Ectodermal cell (in vitro differentiated cells): ENCODE data around the gene ABCC1. TPM values are rescaled to one million over a fixed set of nuclear protein-coding genes. Genes with fewer than 3 reads are reported as not detected.

Experiments used
- H3K27ac ChIP-seq: 2 replicates; pipeline ENCODE4 v1.7.0; 2013; ENCODE audit warnings: mild to moderate bottlenecking, low read depth, low read length; ENCODE audit not compliant: insufficient read depth, poor library complexity, severe bottlenecking
- H3K27me3 ChIP-seq: 2 replicates; pipeline ENCODE4 v1.7.0; 2013; ENCODE audit warnings: mild to moderate bottlenecking, low read length; ENCODE audit not compliant: insufficient read depth, control insufficient read depth, poor library complexity, severe bottlenecking
- H3K36me3 ChIP-seq: one replicate; pipeline ENCODE4 v1.7.0; 2013; ENCODE audit warnings: low read length; ENCODE audit not compliant: control insufficient read depth, insufficient read depth
- H3K4me1 ChIP-seq: one replicate; pipeline ENCODE4 v1.7.0; 2013; ENCODE audit warnings: low read length; ENCODE audit not compliant: control insufficient read depth, insufficient read depth
- H3K4me3 ChIP-seq: 2 replicates; pipeline ENCODE4 v1.7.0; 2013; ENCODE audit warnings: low read depth, low read length, control low read depth; ENCODE audit not compliant: insufficient read depth
- H3K9me3 ChIP-seq: 2 replicates; pipeline ENCODE4 v1.7.0; 2013; ENCODE audit warnings: mild to moderate bottlenecking, low read length, moderate library complexity; ENCODE audit not compliant: control insufficient read depth
- WGBS, 2 experiments: methylation state at CpG; one replicate each; pipeline ENCODE4 v1.1.7; 2013; ENCODE audit warnings: missing lambda C conversion rate in 2 of 2; 5-methylcytosine and 5-hydroxymethylcytosine counted together
- polyA plus RNA-seq, 4 experiments: library from polyadenylated mRNA; stranded (reverse); fragments of 50-300 nt; gene quantifications; one replicate each; pipeline ENCODE4 v1.2.3, GENCODE V29; 2013

ABCC1 gene
- 41.7 TPM for polyA plus RNA-seq (2013, experiment 1 of 4)
- polyA plus RNA-seq (2013, experiment 2 of 4): 47.0 TPM
- polyA plus RNA-seq (2013, experiment 3 of 4): 31.2 TPM
- polyA plus RNA-seq (2013, experiment 4 of 4): 36.4 TPM

DNA sequence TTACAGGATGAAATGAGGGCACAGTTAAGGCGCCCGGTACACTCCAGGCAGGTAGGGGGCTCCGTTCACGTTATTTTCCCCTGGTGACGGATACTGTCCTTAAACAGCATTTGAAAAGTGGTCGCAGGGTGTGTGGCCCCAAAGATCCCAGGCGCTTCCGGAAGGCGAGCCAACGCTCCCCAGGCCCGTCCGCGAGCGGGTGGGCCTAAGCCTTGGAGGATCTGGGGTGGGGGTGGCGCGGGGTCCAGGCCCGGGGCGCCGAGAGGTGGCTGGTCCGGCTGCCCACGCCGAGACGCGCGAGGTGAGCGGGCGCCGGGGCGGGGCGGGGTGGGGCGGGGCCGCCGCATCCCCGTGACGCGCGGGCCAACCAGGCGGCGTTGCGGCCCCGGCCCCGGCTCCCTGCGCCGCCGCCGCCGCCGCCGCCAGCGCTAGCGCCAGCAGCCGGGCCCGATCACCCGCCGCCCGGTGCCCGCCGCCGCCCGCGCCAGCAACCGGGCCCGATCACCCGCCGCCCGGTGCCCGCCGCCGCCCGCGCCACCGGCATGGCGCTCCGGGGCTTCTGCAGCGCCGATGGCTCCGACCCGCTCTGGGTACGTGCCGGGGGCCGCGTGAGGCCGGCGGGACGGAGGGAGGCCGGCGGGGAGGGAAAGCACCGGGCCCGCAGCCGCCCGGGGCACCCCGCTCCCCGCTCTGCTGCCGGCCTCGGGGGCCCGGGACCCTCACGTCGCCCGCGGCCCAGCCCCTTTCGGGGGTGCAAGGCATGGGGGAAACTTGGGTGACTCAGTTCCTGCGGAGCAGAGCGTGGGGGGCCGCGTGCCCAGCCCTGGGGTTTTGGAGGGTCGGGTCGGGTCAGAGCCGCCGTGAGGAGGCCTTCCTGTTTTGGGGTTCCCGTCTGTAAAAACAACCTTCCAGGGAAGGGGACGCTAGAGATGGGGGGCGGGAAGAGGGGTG, at the start of gene ABCC1:
TSS of gene ABCC1 (plus strand) at position 407 of the 951 bp plus-strand sequence. CDS start at position 543, 136 bp downstream.
- no peaks in the 10 kb centered on the region for H3K36me3 ChIP-seq
- peak within 1 kb of the TSS; percentile 78 for H3K27ac ChIP-seq

DNA sequence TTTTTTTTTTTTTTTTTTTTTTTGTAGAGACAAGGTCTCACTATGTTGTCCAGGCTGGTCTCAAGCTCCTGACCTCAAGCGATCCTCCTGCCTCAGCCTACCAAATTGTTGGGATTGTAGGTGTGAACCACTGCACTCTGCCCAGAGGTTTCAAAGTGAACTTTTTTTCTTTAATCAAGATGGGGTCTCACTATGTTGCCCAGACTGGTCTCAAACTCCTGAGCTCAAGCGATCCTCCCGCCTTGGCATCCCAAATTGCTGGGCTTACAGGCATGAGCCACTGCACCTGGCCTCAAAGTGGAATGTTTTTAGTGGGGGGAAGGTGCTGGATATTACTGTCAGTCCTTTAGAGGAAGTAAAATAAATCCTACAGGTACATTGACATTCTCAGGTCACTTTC, 49.1 kb upstream of the ABCC1 start:
- no peaks in the 10 kb centered on the region for H3K9me3 ChIP-seq
- WGBS, 2 experiments: 89 to 92% methylated on average over 3 of the region's 3 CpGs
- no peaks in the 10 kb centered on the region for H3K27me3 ChIP-seq
- no peaks in the 10 kb centered on the region for H3K4me1 ChIP-seq
- no peak overlapping the region for H3K4me3 ChIP-seq
- H3K27ac ChIP-seq: no peak overlapping the region
- H3K36me3 ChIP-seq: no peaks in the 10 kb centered on the region

More for the DNA sequence above, at the start of gene ABCC1:
- 0% methylated on average over 112 of the region's 112 CpGs for WGBS, 2 experiments
- Histone ChIP-seq H3K27me3 (peaks cover 6% of the 10 kb centered on the region), H3K9me3 (no peaks in the 10 kb centered on the region), H3K4me3 (peak within 1 kb of the TSS; percentile 80), H3K4me1 (peaks cover 9% of the 10 kb centered on the region)

DNA sequence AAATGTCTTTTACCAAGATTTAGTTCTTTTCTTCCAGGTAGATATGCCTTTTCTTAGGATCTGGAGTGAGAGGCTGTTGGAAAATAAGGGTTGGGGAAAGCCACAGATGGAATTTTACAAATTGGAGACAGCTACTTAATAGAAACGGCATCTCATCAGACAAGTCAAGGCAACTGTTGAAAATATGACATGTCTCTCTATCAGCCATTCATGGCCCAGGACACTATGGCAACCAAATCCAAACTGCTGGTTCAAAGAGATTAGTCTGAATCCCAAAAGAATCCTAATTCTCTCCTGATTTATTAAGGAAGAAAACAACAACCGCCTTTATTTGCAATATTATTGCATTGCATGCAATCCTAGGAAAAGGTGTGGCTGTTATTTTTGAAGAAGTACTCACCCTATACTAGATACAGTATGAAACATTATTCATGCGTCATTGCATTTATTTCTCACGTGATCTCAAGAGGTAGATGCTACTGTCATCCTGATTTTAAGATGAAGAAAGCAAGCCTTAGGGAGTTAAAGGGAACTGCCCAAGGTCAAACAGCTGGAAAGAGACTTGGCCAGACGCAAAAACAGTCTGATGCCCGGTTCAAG, 48.4 kb upstream of the ABCC1 start:
- no peak overlapping the region for H3K4me3 ChIP-seq
- H3K27ac ChIP-seq: no peak overlapping the region
- no peaks in the 10 kb centered on the region for H3K27me3 ChIP-seq
- H3K4me1 ChIP-seq: no peaks in the 10 kb centered on the region
- no peaks in the 10 kb centered on the region for H3K9me3 ChIP-seq
- WGBS, 2 experiments: 91 to 93% methylated on average over 5 to 6 of the region's 6 CpGs
- H3K36me3 ChIP-seq: no peaks in the 10 kb centered on the region

DNA sequence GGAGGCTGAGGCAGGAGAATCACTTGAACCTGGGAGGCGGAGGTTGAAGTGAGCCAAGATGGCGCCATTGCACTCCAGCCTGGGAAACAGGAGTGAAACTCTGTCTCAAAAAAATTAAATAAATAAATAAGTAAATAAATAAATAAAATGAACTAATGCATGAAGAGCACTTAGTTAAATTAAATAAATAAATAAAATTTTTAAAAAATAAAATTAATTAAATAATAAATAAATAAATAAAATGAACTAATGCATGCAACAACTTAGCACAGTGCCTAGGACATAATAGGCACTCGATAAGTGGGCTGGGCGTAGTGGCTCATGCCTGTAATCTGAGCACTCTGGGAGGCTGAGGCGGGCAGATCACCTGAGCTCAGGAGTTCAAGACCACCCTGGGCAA, 45.5 kb upstream of the ABCC1 start:
- 96 to 97% methylated on average over 4 to 5 of the region's 5 CpGs for WGBS, 2 experiments
- Histone ChIP-seq H3K27ac (no peak overlapping the region), H3K4me3 (no peak overlapping the region), H3K36me3 (no peaks in the 10 kb centered on the region), H3K4me1 (no peaks in the 10 kb centered on the region), H3K9me3 (no peaks in the 10 kb centered on the region), H3K27me3 (no peaks in the 10 kb centered on the region)

DNA sequence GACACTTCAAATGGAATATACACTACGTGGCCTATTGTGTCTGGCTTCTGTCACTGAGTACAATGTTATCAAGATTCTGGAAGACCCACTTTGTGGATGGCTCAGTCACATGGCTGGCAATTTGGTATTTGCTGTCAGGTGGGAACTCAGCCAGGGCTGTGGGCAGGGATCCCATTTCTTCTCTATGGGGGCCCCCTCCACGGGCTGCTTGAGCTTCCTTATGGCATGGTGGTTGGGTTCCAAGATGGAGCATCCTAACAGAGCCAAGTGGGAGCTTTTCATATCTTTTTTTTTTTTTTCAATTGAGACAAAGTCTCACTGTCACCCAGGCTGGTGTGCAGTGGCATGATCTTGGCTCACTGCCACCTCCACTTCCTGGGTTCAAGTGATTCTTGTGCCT, 43.0 kb upstream of the ABCC1 start:
- no peaks in the 10 kb centered on the region for H3K9me3 ChIP-seq
- WGBS, 2 experiments: 90 to 91% methylated on average over 2 of the region's 2 CpGs

DNA sequence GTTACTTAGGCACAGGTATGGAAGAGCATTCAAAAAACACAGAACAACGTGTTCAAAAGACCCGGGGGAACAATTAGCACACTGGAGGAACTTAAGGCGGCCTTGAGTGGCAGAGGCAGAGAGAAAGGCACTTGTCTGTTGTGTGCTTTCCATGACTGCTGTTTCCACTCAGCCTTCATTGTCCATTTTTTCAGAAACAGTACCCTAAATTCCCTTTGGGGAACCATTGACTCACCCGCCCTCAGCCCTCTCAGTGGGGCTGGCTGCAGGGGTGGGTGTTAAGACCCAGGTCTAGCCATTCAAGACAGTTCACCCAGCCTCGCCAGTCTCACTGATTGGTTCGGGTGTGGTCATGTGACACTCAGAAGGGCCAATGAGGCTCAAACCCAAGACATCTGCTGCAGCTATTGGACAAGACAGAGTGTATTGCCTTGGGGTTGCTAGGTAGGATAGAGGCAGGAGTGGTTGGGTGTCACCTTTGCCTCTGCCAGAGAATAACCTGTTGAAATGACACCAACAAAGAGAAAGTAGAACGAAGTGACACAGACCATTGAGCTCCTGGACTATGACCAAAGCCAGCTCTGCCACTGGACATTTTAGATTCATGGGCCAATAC, 41.4 kb upstream of the ABCC1 start:
- H3K27ac ChIP-seq: no peak overlapping the region
- H3K4me3 ChIP-seq: no peak overlapping the region
- H3K9me3 ChIP-seq: no peaks in the 10 kb centered on the region
- no peaks in the 10 kb centered on the region for H3K36me3 ChIP-seq
- WGBS, 2 experiments: 85 to 90% methylated on average over 7 of the region's 7 CpGs
- H3K27me3 ChIP-seq: no peaks in the 10 kb centered on the region
- H3K4me1 ChIP-seq: no peaks in the 10 kb centered on the region

More for the DNA sequence above, 43.0 kb upstream of the ABCC1 start:
- Histone ChIP-seq H3K27me3 (no peaks in the 10 kb centered on the region), H3K4me1 (no peaks in the 10 kb centered on the region), H3K36me3 (no peaks in the 10 kb centered on the region), H3K4me3 (no peak overlapping the region), H3K27ac (no peak overlapping the region)

DNA sequence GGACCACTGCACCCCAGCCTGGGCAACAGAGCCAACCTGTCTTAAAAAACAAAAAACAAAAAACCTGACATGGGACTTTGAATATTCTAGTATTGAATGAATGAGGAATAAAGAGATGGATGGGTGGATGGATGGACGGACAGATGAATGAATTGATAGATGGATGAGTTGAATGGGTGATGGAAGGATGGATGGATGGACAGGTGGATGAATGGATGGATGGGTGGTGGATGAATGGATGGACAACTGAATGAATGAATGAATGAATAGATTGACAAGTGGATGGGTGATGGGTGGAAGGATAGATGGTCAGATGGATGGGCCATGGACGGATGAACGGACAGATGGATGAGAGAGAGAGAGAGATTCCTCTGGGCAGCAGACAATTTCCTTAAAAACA, 38.2 kb upstream of the ABCC1 start:
- H3K27me3 ChIP-seq: no peaks in the 10 kb centered on the region
- 92 to 97% methylated on average over 3 of the region's 3 CpGs for WGBS, 2 experiments
- H3K36me3 ChIP-seq: no peaks in the 10 kb centered on the region
- H3K27ac ChIP-seq: no peak overlapping the region
- no peaks in the 10 kb centered on the region for H3K9me3 ChIP-seq
- no peak overlapping the region for H3K4me3 ChIP-seq
- H3K4me1 ChIP-seq: no peaks in the 10 kb centered on the region

DNA sequence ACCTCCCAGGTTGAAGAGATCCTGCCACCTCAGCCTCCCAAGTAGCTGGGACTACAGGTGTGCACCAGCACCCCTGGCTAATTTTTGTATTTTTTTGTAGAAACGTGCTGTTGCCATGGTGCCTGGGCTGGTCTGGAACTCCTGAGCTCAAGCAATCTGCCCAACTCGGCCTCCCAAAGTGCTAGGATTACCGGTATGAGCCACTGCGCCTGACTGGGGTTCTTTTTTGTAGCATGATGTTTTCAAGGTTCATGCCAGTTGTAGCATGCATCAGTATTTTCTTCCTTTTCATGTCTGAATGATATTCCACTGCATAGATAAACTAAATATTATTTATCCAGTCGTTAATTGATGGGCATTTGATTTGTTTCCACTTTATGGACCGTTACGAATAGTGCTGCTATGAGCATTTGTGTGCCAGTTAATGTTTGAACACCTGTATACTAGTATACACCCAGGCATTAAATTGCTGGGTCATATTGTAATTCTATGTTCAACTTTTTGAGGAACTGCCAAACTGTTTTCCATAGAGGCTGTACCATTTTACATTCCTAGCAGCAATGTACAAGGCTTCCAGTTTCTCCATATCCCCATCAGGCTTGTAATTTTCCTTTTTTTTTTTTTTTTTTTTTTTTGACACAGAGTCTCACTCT, 36.2 kb upstream of the ABCC1 start:
- WGBS, 2 experiments: 89 to 91% methylated on average over 7 of the region's 7 CpGs
- H3K27ac ChIP-seq: no peak overlapping the region
- H3K36me3 ChIP-seq: no peaks in the 10 kb centered on the region
- no peaks in the 10 kb centered on the region for H3K27me3 ChIP-seq
- H3K4me3 ChIP-seq: no peak overlapping the region
- H3K4me1 ChIP-seq: no peaks in the 10 kb centered on the region
- no peaks in the 10 kb centered on the region for H3K9me3 ChIP-seq

DNA sequence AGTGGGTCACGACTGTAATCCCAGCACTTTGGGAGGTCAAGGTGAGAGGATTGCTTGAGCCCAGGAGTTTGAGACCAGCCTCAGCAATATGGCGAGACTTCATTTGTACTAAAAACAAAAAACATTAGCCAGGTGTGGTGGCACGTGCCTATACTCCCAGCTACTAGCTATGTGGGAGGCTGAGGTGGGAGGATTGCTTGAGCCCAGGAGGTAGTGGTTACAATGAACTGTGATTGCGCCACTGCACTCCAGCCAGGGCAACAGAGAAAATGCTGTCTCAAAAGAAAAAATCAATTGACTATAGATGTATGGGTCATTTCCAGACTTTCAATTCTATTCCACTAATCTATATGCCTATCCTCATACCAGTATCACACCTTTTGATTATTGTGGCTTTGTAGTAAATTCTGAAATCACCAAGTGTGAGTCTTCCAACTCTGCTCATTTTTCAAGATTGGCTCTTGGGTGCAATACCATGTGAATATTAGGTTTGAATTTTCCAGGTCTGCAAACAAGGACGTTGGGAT, 33.8 kb upstream of the ABCC1 start:
- Histone ChIP-seq H3K27me3 (no peaks in the 10 kb centered on the region), H3K9me3 (no peaks in the 10 kb centered on the region), H3K27ac (no peak overlapping the region), H3K36me3 (no peaks in the 10 kb centered on the region), H3K4me3 (no peak overlapping the region), H3K4me1 (no peaks in the 10 kb centered on the region)
- 90 to 94% methylated on average over 4 to 5 of the region's 5 CpGs for WGBS, 2 experiments
